Measurements from ENCODE around the gene CHKA. TPM values are rescaled to one million over a fixed set of nuclear protein-coding genes. Genes with fewer than 3 reads are reported as not detected.

The CHKA gene
- total and polyA plus RNA-seq, 9 of the 15 experiments (the other 6 are each of a cell fraction or from before 2014, with no cell fraction given): 3.6 to 37.0 (median 30.2) TPM

- TF ChIP-seq, protein P1, sequence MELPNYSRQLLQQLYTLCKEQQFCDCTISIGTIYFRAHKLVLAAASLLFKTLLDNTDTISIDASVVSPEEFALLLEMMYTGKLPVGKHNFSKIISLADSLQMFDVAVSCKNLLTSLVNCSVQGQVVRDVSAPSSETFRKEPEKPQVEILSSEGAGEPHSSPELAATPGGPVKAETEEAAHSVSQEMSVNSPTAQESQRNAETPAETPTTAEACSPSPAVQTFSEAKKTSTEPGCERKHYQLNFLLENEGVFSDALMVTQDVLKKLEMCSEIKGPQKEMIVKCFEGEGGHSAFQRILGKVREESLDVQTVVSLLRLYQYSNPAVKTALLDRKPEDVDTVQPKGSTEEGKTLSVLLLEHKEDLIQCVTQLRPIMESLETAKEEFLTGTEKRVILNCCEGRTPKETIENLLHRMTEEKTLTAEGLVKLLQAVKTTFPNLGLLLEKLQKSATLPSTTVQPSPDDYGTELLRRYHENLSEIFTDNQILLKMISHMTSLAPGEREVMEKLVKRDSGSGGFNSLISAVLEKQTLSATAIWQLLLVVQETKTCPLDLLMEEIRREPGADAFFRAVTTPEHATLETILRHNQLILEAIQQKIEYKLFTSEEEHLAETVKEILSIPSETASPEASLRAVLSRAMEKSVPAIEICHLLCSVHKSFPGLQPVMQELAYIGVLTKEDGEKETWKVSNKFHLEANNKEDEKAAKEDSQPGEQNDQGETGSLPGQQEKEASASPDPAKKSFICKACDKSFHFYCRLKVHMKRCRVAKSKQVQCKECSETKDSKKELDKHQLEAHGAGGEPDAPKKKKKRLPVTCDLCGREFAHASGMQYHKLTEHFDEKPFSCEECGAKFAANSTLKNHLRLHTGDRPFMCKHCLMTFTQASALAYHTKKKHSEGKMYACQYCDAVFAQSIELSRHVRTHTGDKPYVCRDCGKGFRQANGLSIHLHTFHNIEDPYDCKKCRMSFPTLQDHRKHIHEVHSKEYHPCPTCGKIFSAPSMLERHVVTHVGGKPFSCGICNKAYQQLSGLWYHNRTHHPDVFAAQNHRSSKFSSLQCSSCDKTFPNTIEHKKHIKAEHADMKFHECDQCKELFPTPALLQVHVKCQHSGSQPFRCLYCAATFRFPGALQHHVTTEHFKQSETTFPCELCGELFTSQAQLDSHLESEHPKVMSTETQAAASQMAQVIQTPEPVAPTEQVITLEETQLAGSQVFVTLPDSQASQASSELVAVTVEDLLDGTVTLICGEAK (IDR thresholded peaks at IDR 0.05): no peak; the same call in 1 of the 2 replicates
- TF ChIP-seq, protein P1 (CRISPR knock-in tag; IDR thresholded peaks at IDR 0.05): no peak
- TF ChIP-seq STAT5B (CRISPR knock-in tag; IDR thresholded peaks at IDR 0.05) (no peak), PCBP2 (IDR thresholded peaks at IDR 0.05; ENCODE audit: low read depth, low read length, poor library complexity, severe bottlenecking) (no peak), BACH1 (tag; IDR thresholded peaks at IDR 0.05) (no peak), ZNF174 (CRISPR knock-in tag; IDR thresholded peaks at IDR 0.05) (no peak), ZNF263 (CRISPR knock-in tag; IDR thresholded peaks at IDR 0.05; ENCODE audit: borderline replicate concordance) (peak; percentile 36; the same call in 1 of the 2 replicates), EP400 (IDR thresholded peaks at IDR 0.05) (peak; percentile 56; the same call in 1 of the 2 replicates), GABPB1 (CRISPR knock-in tag; IDR thresholded peaks at IDR 0.05) (peak; percentile 49; the same call in 1 of the 2 replicates), GATAD2A (IDR thresholded peaks at IDR 0.05) (no peak), HDAC1 (IDR thresholded peaks at IDR 0.05) (no peak), IRF9 (tag; IDR thresholded peaks at IDR 0.05) (no peak), SMAD3 (CRISPR knock-in tag; conservative IDR thresholded peaks at IDR 0.05) (0 out of 2 replicates have a peak, but pooled peaks have one; percentile 32), POLR2H (tag; IDR thresholded peaks at IDR 0.05; ENCODE audit: low read depth) (no peak), ZNF57 (CRISPR knock-in tag; IDR thresholded peaks at IDR 0.05) (no peak), NR2F6 (CRISPR knock-in tag; IDR thresholded peaks at IDR 0.05) (no peak)
- TF ChIP-seq, protein P2, sequence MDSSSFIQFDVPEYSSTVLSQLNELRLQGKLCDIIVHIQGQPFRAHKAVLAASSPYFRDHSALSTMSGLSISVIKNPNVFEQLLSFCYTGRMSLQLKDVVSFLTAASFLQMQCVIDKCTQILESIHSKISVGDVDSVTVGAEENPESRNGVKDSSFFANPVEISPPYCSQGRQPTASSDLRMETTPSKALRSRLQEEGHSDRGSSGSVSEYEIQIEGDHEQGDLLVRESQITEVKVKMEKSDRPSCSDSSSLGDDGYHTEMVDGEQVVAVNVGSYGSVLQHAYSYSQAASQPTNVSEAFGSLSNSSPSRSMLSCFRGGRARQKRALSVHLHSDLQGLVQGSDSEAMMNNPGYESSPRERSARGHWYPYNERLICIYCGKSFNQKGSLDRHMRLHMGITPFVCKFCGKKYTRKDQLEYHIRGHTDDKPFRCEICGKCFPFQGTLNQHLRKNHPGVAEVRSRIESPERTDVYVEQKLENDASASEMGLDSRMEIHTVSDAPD (CRISPR knock-in tag; IDR thresholded peaks at IDR 0.05): no peak
These were observed 80.9 kb downstream of the CHKA start (continued) for GRCh38 chr11:68040101-68040956.
